Measurements from ENCODE around the gene TOP1.
"Not testable (repeated sequence)": the region's sequence is repeated elsewhere in the genome, so short reads cannot be mapped to it uniquely, and the experiment has no call there.

The TOP1 gene

GRCh38 chr20:41100001-41100480 is 71.4 kb downstream of the TOP1 start:
- no peak for DNase-seq

GRCh38 chr20:41101660-41102059 is 73.0 kb downstream of the TOP1 start:
- no peak for DNase-seq

- DNase-seq: no peak
Measured at GRCh38 chr20:41108531-41108930, 79.9 kb downstream of the TOP1 start.

DNA sequence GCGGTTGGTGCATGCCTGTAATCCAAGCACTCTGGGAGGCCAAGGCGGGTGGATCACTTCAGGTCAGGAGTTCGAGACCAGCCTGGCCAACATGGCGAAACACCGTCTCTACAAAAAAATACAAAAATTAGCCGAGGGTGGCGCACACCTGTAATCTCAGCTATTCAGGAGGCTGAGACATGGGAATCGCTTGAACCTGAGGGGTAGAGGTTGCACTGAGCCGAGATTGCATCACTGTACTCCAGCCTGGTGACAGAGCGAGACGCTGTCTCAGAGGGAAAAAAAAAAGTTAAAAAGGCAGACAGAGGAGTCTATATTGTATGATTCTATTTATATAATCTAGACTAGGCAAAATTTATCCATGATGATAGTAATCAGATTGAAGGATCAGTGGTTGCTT is 81.4 kb downstream of the TOP1 start:
- no peak for DNase-seq

GRCh38 chr20:41110930-41111577 is 82.4 kb downstream of the TOP1 start:
- no peak for DNase-seq

DNA sequence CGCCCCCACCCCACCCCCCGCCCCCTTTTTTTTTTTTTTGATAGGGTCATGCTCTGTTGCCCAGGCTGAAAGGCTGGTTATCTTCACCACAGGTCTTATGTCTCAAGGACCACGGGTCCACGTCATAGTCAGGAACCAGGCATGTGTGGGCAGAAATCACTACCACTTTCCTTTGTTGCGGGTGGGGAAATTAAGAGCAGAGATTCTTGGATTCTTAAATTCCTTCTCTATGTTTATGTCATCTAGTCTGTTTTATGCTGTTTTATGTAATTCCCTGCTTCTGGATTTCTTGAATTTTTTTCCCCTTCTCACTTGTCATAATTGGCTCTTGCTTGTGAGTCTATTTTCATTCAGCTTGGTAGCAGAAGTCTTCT is 82.9 kb downstream of the TOP1 start:
- no peak for DNase-seq

- DNase-seq: no peak
Measured at GRCh38 chr20:41116282-41116956, 87.8 kb downstream of the TOP1 start.

- DNase-seq: not testable (repeated sequence)
Measured at GRCh38 chr20:41118159-41118558, 89.5 kb downstream of the TOP1 start.

DNA sequence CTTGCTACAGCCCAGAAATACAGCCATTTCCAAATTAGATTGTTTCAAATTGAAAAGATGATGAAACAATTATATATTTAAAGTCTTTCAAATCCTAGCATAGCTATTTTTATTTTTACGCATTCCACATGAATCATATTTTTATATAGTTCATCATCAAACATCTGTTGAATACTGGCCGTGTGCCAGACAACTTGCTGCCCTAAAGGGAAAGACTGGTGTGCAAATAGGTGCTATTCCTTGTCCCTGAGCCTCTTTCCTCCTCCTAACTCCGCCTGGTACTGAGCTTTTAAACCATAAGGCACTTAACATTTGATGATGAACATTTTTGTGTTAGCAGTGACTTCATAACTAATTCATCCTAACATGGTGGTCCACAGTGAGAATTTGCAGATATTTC is 90.0 kb downstream of the TOP1 start:
- no peak for DNase-seq

DNA sequence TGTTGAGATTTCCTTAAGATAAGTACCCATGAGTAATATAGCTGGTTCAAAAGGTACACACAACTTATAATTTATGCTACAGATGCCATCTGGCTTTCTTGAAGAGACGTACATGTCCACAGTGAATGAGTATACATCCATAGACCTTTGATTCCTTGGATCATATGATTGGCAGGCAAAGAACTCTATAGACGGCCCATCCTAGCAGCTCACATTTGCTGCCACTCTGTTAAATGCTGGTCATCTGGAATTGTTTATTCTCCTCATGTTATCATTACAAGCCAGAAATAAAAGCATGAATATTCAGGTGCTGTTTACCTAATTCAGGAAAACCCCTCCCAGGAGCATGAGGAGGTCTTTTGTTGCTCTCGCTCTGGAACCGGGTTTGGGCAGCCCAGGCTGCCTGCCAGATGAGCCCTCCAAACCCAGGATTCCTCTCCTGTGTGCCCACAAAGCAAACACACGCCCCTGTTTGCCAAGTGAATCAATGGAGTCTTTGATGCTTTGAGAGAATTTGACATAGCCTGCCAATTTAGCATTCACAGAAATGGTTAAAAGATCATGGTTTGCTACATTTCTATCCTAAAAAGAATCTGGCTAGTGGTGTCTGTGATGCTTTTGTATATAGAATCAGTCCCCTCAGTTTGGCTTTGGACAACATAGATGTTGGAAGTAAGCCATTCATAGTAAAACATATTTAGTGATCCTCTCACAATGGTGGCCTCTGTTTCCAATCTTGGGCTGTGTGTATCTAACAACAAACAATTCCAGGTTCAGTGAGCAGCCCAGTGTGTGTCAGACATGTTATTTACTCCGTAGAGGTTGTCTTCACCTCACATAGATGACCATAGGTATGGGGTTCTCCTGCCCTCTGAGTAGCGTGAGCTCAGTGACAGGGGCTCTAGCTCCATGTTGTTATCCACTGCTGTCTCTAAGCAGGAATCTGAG is 91.3 kb downstream of the TOP1 start:
- no peak for DNase-seq

DNA sequence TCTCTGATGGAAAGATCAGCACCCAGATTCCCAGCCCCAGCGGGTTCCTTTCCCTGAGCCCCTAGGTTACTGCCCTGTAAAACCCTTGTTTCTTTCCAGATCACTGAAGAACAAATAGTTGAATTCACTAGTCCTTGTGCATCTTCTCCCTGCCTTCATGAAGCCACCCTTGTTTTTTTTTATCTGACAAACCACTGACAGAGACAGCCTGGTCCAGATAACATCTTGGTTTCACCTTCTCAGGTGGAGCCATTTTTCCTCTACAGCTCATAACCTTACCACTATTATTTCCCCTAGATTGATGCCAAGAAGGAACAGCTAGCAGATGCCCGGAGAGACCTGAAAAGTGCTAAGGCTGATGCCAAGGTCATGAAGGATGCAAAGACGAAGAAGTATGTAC is 92.8 kb downstream of the TOP1 start:
- DNase-seq: no peak

DNA sequence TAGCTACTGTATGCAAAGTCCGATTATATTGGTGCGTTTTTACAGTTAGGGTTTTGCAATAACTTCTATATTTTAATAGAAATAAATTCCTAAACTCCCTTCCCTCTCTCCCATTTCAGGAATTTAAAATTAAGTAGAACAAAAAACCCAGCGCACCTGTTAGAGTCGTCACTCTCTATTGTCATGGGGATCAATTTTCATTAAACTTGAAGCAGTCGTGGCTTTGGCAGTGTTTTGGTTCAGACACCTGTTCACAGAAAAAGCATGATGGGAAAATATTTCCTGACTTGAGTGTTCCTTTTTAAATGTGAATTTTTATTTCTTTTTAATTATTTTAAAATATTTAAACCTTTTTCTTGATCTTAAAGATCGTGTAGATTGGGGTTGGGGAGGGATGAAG is 95.0 kb downstream of the TOP1 start:
- DNase-seq: no peak

- no peak for DNase-seq
Measured at GRCh38 chr20:41124451-41125094, 96.0 kb downstream of the TOP1 start.

DNA sequence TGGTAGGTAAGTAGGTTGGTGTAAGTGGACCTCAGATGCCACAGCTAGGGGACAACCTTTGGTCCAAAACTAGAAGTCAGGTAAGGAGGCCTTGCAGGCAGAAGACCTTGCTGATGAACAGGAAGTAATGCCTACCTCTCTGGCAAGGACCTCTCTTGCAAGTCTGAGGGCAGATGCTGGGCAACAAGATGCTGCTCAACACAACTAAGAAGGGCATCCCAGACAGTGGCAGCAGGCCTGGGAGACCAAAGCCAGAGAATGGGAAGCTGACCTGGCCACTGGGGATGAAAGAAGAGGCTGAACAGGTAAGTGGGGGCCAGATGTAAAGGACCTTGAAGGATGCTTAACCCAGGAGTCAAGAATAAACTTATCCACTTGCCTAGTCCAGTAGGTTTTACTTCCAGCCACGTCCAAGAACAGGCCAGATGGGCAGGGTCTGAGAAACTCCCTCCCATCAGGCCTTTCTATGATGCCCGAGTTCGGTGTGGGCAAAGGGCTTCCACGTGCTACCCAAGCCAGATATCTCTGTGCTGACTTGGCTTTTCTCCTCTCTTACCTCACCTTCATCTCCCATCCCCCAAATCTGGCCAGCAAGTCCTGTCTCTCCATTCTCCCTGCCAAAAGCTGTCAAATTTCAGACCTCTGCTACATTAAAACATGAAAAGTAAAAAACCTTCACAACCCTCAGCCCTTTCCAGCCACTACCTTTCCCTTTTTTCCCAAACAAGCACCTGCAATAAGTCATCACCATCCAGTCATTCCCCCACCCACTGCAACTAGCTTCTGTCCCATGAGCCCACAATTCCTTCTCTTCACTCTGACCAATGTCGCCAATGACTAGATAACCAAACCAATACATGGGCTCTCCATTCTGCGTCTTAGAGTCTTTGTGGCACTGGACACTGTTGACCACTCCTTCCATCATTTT is 97.2 kb downstream of the TOP1 start:
- DNase-seq: no peak

DNA sequence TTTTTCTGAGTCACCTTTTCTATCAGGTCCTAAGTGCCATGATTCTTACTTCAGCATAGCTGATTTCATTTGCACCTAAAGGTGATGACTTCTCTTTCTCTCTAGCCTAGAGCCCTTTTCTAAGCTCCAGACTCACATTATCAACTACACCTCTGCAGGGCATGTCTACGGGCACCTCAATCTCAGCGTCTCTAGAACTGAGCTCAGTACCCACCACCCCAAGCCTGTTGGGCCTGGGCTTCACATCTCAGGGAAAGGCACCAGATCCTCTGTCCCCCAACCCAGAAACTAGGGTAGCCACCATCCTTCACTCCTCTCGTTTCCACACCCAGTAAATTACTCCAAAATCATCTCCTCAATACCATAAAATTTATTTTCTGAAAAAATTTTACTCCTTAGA is 98.1 kb downstream of the TOP1 start:
- DNase-seq: no peak

DNA sequence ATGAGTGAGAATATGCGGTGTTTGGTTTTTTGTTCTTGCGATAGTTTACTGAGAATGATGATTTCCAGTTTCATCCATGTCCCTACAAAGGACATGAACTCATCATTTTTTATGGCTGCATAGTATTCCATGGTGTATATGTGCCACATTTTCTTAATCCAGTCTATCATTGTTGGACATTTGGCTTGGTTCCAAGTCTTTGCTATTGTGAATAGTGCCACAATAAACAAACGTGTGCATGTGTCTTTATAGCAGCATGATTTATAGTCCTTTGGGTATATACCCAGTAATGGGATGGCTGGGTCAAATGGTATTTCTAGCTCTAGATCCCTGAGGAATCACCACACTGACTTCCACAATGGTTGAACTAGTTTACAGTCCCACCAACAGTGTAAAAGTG is 99.7 kb downstream of the TOP1 start:
- not testable (repeated sequence) for DNase-seq

DNA sequence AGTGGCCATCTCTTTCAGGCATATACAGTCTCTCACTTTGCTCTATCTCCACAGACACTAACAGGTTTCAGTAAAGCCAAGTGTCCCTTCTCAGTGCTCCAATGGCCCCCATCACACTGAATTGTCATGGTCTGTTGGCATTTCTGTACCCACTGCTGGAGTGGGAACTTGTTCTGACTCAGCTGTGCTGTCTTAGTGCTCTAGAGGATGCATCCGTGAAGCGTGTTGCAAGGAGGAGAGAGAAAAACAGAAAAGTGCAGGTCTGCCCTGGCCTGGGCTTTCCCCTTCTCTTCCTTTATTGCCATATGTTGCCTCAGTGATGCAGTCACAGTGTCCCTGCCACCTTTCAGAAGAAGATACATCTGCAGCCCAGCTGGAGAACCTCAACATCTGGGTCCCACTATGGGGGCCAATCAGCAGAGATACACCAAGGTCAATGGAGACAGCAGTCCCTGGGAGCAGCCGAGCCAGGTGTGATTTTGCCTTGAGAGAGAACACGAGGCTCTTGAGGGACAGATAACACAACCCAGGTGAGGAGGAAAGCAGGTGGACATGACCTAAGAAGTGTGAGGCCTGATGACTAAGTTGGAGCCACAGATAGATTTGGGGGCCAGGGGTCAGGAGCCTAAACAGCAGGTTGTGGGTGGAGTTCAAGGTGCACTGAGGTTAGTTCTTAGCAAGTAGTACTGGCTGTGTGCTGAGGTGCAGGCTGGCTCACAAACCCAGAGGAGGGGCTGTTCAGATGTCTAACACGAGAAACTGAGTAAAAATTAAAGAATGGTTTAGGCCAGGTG is 103.2 kb downstream of the TOP1 start:
- no peak for DNase-seq

GRCh38 chr20:41132388-41132775 is 103.8 kb downstream of the TOP1 start:
- not testable (repeated sequence) for DNase-seq

DNA sequence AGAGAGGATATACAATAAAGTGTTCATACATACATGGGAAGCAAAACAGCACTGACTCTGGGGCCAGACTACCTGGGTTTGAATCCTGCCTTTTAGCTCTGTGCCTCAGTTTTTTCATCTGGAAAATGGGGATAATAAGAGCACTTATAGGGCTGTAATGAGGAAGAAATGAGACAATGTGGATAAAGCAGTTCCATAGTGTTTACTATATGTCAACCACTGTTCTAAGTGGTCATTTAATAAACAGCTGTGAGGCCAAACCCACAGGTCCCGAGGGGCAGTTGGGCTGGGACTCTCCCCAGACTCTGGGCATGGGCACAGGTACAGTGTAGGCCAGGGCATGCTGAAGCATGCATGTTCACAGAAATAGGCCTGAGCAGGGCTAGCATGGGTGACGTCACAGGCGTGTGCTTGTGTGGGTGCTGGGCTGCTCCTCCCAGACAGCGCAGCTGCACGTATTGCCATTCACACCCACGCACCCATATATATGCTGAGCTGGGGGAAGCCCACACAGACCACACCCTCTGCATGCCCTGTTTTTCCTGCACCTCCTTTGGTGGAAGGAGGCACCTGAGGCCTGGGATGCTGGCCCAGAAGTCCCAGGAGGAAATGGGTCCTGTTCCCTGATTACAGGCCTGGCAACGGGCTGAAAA is 105.2 kb downstream of the TOP1 start:
- no peak for DNase-seq

DNA sequence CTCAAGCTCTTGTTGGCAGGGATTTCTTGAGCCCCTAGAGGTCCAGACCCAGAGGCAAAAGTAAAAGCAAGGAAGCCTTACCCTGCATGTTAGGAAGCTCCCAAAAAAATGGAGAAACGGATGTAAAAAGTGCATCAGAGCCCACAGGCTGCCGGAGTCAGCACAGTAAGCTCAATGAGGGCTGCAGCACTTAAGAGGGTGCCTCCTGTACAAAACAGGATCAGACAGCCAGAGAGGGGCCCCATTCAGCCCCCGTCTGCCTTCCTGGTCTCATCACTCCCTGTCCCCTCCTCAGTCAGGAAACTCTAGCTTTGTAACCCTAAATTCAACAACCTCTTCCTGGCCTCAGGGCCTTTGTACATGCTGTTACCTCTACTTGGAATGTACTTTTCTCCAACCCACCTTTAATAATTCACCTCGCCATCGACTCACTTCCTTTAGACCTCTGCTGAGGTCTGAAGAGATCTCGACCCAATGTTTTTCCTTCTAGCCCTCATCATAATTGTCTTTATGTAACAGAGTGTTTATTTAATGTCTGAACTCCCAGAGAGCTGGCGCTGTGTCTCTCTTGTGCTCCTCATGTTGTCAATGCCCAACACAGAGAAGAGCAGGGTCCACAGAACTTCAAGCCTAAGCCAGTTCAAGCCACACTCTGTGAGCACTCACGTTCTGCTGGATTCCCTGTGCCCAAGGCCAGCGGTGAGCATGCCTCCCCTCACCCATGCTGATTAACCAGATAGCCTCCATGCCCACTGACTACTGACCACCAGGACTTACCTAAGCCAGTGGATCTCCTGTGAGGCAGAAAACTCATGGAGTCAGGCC is 106.0 kb downstream of the TOP1 start:
- DNase-seq: no peak

All from NCI-H1694 treated with DMSO at 0.1 percent for 48 hours (cell line).